WI38 (cell line): ENCODE results near the gene PRRC2A.
A peak's percentile ranks its signal among the peaks of the same experiment; 100 is the strongest.
"Not testable (repeated sequence)": the region's sequence is repeated elsewhere in the genome, so short reads cannot be mapped to it uniquely, and the experiment has no call there.

Experiments used
- H3K4me3 ChIP-seq: 2 replicates; pipeline ENCODE4 v1.5.1; 2011; ENCODE audit warnings: low read depth, mild to moderate bottlenecking, control low read depth, low read length
- TF ChIP-seq, protein P1 (sequence below): IDR thresholded peaks from 2 replicates; pipeline ENCODE4 v1.5.1; 2012; ENCODE audit warnings: low read depth, mild to moderate bottlenecking, control low read depth, low read length

Gene PRRC2A

DNA sequence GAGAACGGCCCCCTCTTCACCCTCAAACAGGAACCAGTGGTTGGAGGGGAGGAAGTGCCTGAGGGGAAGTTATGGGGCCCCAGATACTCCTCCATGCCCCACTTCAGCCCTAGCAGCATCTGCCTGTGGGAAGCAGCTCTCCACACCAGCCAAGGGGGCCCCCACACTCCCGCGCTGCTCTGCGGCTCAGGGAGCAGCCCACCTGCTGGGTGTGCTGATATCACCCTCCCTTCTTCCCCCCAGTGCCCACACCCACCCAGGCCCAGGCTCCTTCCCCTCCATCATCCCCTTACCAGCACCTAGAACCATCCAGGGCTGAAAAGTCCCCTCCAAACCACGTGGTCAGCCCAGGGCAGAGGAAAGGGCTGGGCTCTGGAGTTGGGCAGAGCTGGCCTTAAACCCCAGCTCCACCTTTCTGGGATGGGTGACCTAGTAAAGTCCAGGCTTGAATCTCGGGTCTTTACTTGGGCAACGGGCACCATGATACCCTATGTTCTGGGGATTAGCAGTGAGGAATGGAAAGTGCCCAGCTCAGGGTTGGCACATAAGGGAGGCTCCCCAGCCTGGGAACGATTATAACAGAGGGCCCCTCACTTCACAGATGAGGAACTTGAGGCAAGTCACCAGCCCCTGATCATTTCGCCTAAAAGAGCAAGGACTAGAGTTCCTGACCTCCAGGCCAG, 33.8 kb upstream of the PRRC2A start:
- TF ChIP-seq, protein P1, sequence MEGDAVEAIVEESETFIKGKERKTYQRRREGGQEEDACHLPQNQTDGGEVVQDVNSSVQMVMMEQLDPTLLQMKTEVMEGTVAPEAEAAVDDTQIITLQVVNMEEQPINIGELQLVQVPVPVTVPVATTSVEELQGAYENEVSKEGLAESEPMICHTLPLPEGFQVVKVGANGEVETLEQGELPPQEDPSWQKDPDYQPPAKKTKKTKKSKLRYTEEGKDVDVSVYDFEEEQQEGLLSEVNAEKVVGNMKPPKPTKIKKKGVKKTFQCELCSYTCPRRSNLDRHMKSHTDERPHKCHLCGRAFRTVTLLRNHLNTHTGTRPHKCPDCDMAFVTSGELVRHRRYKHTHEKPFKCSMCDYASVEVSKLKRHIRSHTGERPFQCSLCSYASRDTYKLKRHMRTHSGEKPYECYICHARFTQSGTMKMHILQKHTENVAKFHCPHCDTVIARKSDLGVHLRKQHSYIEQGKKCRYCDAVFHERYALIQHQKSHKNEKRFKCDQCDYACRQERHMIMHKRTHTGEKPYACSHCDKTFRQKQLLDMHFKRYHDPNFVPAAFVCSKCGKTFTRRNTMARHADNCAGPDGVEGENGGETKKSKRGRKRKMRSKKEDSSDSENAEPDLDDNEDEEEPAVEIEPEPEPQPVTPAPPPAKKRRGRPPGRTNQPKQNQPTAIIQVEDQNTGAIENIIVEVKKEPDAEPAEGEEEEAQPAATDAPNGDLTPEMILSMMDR = no peak
- no peak overlapping the region for H3K4me3 ChIP-seq

DNA sequence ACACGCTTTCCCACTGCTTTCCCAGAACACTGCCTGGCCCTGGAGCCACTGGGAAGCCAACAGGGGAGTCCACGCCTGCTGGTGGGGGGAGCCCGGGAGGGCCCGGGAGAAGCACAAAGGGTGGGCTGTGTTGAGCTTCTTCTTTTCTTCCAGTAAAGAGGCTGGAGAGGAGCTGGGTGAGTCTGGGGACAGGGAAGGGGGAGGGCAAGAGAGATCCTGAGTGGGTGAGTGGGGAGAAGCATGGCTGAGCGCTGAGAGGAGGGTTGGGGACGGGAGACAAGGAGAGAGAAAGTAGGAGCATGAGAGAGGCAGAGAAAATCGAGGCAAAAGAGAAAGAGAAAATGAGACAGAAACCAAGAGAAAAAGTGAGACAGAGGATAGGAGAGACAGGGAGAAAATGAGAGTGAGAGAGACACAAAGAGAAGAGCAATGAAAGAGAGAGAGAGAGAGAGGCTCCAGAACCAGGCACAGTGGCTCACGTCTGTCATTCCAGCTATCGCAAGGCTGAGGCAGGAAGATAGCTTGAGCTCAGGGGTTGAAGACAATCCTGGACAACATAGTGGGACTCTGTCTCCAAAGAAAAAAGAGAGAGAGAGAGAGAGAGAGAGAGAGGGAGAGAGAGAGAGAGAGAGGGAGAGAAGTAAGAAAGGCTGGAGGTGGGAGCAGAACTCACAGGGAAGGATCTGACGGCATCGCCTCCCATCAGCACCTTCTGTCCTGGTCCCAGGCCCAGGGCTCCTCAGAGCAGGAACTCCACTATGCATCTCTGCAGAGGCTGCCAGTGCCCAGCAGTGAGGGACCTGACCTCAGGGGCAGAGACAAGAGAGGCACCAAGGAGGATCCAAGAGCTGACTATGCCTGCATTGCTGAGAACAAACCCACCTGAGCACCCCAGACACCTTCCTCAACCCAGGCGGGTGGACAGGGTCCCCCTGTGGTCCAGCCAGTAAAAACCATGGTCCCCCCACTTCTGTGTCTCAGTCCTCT, 32.4 kb upstream of the PRRC2A start:
- H3K4me3 ChIP-seq = no peak overlapping the region
- TF ChIP-seq, protein P1 = no peak

DNA sequence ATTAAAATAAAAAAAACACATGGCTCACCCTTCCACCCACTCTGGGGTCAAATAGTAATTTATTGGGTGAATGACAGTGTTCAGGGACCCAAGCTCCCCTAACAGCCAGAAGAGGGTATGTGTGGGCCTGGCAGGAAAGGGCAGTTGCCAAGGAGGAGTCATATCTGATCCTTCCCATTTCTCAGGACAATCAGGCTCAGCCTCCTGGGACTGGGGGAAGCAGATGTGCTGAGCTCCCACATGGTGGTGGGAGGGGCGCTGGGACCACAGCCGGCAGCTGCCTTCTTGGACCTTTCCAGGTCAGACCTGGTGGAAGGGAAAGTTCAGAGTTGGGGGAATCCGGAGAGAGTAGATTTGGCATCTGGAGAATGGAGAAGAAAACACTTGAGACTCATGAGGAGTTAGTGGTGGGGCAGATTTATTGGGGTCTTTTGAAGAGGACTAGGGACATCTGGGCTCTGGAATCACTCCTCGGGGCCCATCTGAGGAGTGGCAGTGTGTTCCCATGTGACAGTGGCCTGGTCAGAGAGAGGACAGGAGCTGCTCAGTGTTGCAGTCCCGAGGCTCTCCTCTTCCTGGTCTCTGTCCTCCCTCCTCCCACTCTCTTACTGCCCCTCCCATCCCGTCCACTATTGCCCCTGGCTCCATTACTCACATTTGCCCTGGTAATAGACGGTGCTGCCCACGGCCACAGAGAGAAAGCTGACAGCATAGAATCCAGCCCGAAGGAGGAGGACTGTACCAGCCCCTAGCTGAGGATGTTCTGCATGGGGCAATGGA, 31.5 kb upstream of the PRRC2A start:
- no peak overlapping the region for H3K4me3 ChIP-seq
- TF ChIP-seq, protein P1 = no peak

DNA sequence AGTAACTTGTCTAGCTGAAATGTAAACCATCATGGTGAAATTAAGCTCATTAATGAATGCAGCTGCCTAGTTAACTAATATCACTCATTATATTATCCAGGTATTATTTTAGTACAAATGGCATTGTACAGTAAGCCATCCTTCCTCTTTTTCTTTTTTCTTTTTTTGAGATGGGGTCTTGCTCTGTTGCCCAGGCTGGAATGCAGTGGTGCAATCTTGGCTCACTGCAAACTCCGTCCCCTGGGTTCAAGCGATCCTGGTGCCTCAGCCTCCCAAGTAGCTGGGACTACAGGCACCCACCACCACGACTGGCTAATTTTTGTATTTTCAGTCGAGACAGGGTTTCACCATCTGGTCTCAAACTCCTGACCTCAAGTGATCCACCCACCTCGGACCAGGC, 29.8 kb upstream of the PRRC2A start:
- not testable (repeated sequence) for H3K4me3 ChIP-seq

DNA sequence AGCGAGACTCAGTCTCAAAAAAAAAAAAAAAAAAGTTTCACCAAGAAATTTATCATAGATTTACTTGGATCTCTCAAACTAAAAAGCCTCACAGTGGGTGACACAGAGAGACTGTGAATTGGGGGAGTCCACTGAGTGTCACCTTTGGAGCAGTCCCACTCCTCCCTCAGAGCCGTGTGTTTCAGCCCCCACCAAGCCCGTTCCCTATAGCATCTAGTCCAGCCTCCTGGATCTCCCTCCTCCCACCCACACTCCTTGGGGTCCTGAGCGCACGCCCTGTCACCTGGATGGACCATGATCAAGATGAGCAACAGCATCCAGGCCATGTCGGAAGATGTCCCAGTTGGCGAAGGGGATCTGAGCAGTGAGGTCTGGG, 28.1 kb upstream of the PRRC2A start:
- TF ChIP-seq, protein P1 = no peak
- H3K4me3 ChIP-seq = no peak overlapping the region

DNA sequence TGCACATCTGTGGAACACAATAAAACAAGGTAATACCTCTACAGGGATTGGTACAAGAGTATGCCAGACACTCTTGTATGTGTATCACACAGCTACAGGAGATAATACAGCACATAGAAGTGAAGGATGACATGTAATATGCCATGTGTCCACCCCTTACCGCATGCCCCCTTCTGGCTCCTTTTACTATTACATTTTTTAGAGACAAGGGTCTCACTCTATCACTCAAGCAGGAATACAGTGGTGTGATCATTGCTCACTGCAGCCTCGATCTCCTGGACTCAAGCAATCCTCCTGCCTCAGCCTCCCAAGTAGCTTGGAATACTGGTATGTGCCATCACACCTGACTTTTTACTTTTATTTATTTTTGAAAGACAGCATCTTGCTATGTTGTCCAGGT, 23.5 kb upstream of the PRRC2A start:
- TF ChIP-seq, protein P1 = 0 out of 2 replicates have a peak, but pooled peaks have one; percentile 6

DNA sequence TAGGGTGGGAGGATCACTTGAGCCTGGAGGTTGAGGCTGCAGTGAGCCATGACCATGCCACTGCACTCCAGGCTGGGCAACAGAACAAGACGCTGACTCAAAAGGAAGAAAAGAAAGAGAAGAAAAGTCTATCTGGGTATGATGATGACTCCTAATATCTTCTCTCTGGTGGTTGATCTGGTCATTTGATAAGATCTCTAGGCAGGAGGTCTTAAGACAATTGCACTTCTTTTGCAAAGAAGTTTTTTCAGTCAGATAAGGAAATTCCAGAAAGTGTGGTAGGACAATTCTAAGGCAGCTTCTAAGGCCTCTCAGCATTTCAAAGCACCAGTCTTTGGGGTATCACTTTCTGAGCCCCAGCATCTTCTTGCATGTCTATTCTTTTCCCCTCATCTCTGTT, 13.2 kb upstream of the PRRC2A start:
- no peak overlapping the region for H3K4me3 ChIP-seq
- TF ChIP-seq, protein P1 = no peak

More for the DNA sequence above, 23.5 kb upstream of the PRRC2A start:
- H3K4me3 ChIP-seq = no peak overlapping the region
